ENCODE data around the gene NLRC3. TPM values are rescaled to one million over a fixed set of nuclear protein-coding genes. Genes with fewer than 3 reads are reported as not detected.

Gene NLRC3
- total RNA-seq, 1 donor from 2014 or later: 0.23 TPM

DNA sequence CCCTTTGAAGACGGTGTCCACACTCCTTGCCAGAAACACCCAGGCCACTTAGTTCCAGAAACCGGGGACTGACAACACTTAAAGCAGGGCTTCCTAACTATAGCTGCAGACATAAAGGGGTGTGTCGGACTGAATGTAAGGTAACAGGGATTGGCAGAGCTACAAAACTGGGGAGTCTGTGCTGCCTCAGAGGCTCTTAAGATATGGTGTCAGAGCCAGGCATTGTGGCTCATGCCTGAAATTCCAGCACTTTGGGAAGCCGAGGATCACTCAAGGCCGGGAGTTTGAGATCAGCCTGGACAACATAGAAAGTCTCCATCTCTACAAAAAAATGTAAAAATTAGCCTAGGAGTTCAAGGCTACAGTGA lies 14.2 kb upstream of the NLRC3 start:
- FAIRE-seq (no peak), DNase-seq (ENCODE audit: low read depth) (no peak)
- H3K4me3 Mint-ChIP-seq (ENCODE audit: unreplicated experiment): no peak overlapping the region
- no peaks in the 10 kb centered on the region for H3K27me3 Mint-ChIP-seq (ENCODE audit: low read depth, unreplicated experiment)
- Histone ChIP-seq H3K79me2 (ENCODE audit: insufficient read depth, low read length) (no peaks in the 10 kb centered on the region), H3K4me3 (ENCODE audit: insufficient read depth, low read depth, low read length) (no peak overlapping the region), H3K9me3 (ENCODE audit: insufficient read depth, low read depth, low read length) (no peaks in the 10 kb centered on the region), H3K27me3 (ENCODE audit: insufficient read depth, low read length) (no peaks in the 10 kb centered on the region), H3K36me3 (ENCODE audit: insufficient read depth, low read length) (no peaks in the 10 kb centered on the region), H3K27ac (ENCODE audit: low read depth, low read length) (no peak overlapping the region), H3K4me1 (ENCODE audit: insufficient read depth, low read length) (no peaks in the 10 kb centered on the region), H3K4me2 (ENCODE audit: low read length) (no peak overlapping the region), H2AFZ (ENCODE audit: low read depth, low read length) (no peak overlapping the region), H3K9ac (ENCODE audit: low read length) (no peak overlapping the region), H4K20me1 (ENCODE audit: insufficient read depth, low read length) (no peaks in the 10 kb centered on the region)
- no peak for TF ChIP-seq EZH2 (IDR thresholded peaks at IDR 0.05; ENCODE audit: insufficient read depth, low read length)
- TF ChIP-seq, protein P1, sequence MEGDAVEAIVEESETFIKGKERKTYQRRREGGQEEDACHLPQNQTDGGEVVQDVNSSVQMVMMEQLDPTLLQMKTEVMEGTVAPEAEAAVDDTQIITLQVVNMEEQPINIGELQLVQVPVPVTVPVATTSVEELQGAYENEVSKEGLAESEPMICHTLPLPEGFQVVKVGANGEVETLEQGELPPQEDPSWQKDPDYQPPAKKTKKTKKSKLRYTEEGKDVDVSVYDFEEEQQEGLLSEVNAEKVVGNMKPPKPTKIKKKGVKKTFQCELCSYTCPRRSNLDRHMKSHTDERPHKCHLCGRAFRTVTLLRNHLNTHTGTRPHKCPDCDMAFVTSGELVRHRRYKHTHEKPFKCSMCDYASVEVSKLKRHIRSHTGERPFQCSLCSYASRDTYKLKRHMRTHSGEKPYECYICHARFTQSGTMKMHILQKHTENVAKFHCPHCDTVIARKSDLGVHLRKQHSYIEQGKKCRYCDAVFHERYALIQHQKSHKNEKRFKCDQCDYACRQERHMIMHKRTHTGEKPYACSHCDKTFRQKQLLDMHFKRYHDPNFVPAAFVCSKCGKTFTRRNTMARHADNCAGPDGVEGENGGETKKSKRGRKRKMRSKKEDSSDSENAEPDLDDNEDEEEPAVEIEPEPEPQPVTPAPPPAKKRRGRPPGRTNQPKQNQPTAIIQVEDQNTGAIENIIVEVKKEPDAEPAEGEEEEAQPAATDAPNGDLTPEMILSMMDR (IDR thresholded peaks at IDR 0.05; ENCODE audit: insufficient read depth, low read depth, low read length): no peak
- peaks cover 2% of the 10 kb centered on the region for H3K4me1 Mint-ChIP-seq (ENCODE audit: low read depth, unreplicated experiment)
- no peaks in the 10 kb centered on the region for H3K9me3 Mint-ChIP-seq (ENCODE audit: unreplicated experiment)
- no peak overlapping the region for H3K27ac Mint-ChIP-seq (ENCODE audit: unreplicated experiment)
- H3K36me3 Mint-ChIP-seq (ENCODE audit: low read depth, unreplicated experiment): peaks cover 27% of the 10 kb centered on the region

- TF ChIP-seq, protein P1 (IDR thresholded peaks at IDR 0.05; ENCODE audit: insufficient read depth, low read depth, low read length): no peak
- no peak for TF ChIP-seq EZH2 (IDR thresholded peaks at IDR 0.05; ENCODE audit: insufficient read depth, low read length)
- Histone ChIP-seq H3K27me3 (ENCODE audit: insufficient read depth, low read length) (no peaks in the 10 kb centered on the region), H4K20me1 (ENCODE audit: insufficient read depth, low read length) (no peaks in the 10 kb centered on the region), H3K4me2 (ENCODE audit: low read length) (no peak overlapping the region), H3K36me3 (ENCODE audit: insufficient read depth, low read length) (no peaks in the 10 kb centered on the region), H3K9me3 (ENCODE audit: insufficient read depth, low read depth, low read length) (no peaks in the 10 kb centered on the region), H3K27ac (ENCODE audit: low read depth, low read length) (no peak overlapping the region), H3K4me3 (ENCODE audit: insufficient read depth, low read depth, low read length) (no peak overlapping the region), H3K79me2 (ENCODE audit: insufficient read depth, low read length) (no peaks in the 10 kb centered on the region), H2AFZ (ENCODE audit: low read depth, low read length) (no peak overlapping the region), H3K4me1 (ENCODE audit: insufficient read depth, low read length) (no peaks in the 10 kb centered on the region), H3K9ac (ENCODE audit: low read length) (no peak overlapping the region)
- Mint-ChIP-seq H3K4me3 (ENCODE audit: unreplicated experiment) (no peak overlapping the region), H3K9me3 (ENCODE audit: unreplicated experiment) (no peaks in the 10 kb centered on the region), H3K4me1 (ENCODE audit: low read depth, unreplicated experiment) (peaks cover 2% of the 10 kb centered on the region), H3K27me3 (ENCODE audit: low read depth, unreplicated experiment) (no peaks in the 10 kb centered on the region), H3K27ac (ENCODE audit: unreplicated experiment) (no peak overlapping the region), H3K36me3 (ENCODE audit: low read depth, unreplicated experiment) (peaks cover 29% of the 10 kb centered on the region)
- DNase-seq (ENCODE audit: low read depth): no peak
- FAIRE-seq: no peak
These were observed 13.7 kb upstream of the NLRC3 start for GRCh38 chr16:3590736-3591435.

DNA sequence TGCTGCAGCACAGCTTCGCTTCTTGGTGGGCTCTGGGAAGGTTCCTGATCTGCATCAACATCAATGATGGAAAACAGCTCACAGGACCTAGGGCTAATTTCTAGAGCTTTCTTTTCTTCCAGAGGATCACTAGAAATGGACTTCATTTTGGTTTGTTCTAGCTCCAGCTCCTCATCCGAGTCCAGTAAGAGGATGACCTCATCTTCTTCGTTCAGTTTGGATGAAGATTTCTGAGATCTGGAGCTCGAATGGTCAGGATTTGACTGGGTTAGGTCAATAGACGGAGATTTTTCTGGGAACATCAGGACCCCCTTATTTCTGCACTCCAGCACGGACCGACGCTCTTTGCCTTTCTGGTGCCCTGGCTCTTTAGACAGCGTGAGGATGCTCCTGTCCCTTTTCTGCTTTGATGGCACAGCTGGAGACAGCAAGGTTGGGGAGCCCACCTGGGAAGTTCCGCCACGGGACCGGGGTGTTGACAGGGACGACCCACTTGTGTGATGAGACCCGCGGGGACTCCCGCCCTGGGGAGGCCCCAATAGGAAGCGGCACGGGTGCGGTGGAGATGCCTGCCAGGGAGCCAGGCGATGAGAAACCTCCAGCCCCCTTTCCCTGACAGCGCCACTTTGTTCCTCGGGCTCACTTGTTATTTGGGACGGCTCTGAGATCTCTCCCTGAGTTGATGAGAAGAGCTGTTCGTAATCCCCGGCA lies 12.9 kb upstream of the NLRC3 start:
- Mint-ChIP-seq H3K27me3 (ENCODE audit: low read depth, unreplicated experiment) (no peaks in the 10 kb centered on the region), H3K36me3 (ENCODE audit: low read depth, unreplicated experiment) (peaks cover 31% of the 10 kb centered on the region), H3K4me1 (ENCODE audit: low read depth, unreplicated experiment) (peaks cover 2% of the 10 kb centered on the region), H3K9me3 (ENCODE audit: unreplicated experiment) (no peaks in the 10 kb centered on the region), H3K27ac (ENCODE audit: unreplicated experiment) (no peak overlapping the region), H3K4me3 (ENCODE audit: unreplicated experiment) (peak overlapping the region; percentile 73)
- Histone ChIP-seq H4K20me1 (ENCODE audit: insufficient read depth, low read length) (no peaks in the 10 kb centered on the region), H3K9me3 (ENCODE audit: insufficient read depth, low read depth, low read length) (no peaks in the 10 kb centered on the region), H3K27me3 (ENCODE audit: insufficient read depth, low read length) (no peaks in the 10 kb centered on the region), H3K27ac (ENCODE audit: low read depth, low read length) (no peak overlapping the region), H3K9ac (ENCODE audit: low read length) (no peak overlapping the region), H3K36me3 (ENCODE audit: insufficient read depth, low read length) (no peaks in the 10 kb centered on the region), H2AFZ (ENCODE audit: low read depth, low read length) (no peak overlapping the region), H3K4me1 (ENCODE audit: insufficient read depth, low read length) (no peaks in the 10 kb centered on the region), H3K4me3 (ENCODE audit: insufficient read depth, low read depth, low read length) (no peak overlapping the region), H3K79me2 (ENCODE audit: insufficient read depth, low read length) (no peaks in the 10 kb centered on the region), H3K4me2 (ENCODE audit: low read length) (no peak overlapping the region)
- DNase-seq (ENCODE audit: low read depth) (no peak), FAIRE-seq (no peak)
- TF ChIP-seq, protein P1 (IDR thresholded peaks at IDR 0.05; ENCODE audit: insufficient read depth, low read depth, low read length): no peak
- TF ChIP-seq EZH2 (IDR thresholded peaks at IDR 0.05; ENCODE audit: insufficient read depth, low read length): no peak
